ENCODE data around the gene GABRG3.

The GABRG3 gene

GRCh38 chr15:27486683-27487647 lies 516.0 kb downstream of the GABRG3 start:
- H3K36me3 ChIP-seq = no peaks in the 10 kb centered on the region
- TF ChIP-seq CTCF (IDR thresholded peaks at IDR 0.05) = no peak
- no peaks in the 10 kb centered on the region for H3K9me3 ChIP-seq

GRCh38 chr15:27487846-27488245 lies 516.9 kb downstream of the GABRG3 start:
- no peak overlapping the region for H3K4me3 ChIP-seq (ENCODE audit: low read depth in 1 of 2, low read length in 1 of 2)
- no peaks in the 10 kb centered on the region for H3K9me3 ChIP-seq
- H3K27me3 ChIP-seq = no peaks in the 10 kb centered on the region
- TF ChIP-seq CTCF (IDR thresholded peaks at IDR 0.05) = no peak
- no peaks in the 10 kb centered on the region for H3K4me1 ChIP-seq (ENCODE audit: control insufficient read depth in 1 of 2, insufficient read depth in 1 of 2, low read depth in 1 of 2, low read length in 1 of 2)
- no peaks in the 10 kb centered on the region for H3K36me3 ChIP-seq
- no peak overlapping the region for H3K27ac ChIP-seq

More at GRCh38 chr15:27486683-27487647, 516.0 kb downstream of the GABRG3 start:
- Histone ChIP-seq H3K27ac (no peak overlapping the region), H3K4me3 (ENCODE audit: low read depth in 1 of 2, low read length in 1 of 2) (no peak overlapping the region), H3K27me3 (no peaks in the 10 kb centered on the region), H3K4me1 (ENCODE audit: control insufficient read depth in 1 of 2, insufficient read depth in 1 of 2, low read depth in 1 of 2, low read length in 1 of 2) (no peaks in the 10 kb centered on the region)

GRCh38 chr15:27490867-27491595 lies 520.0 kb downstream of the GABRG3 start:
- H3K4me1 ChIP-seq (ENCODE audit: control insufficient read depth in 1 of 2, insufficient read depth in 1 of 2, low read depth in 1 of 2, low read length in 1 of 2) = no peaks in the 10 kb centered on the region
- no peaks in the 10 kb centered on the region for H3K36me3 ChIP-seq
- H3K27me3 ChIP-seq = no peaks in the 10 kb centered on the region
- H3K4me3 ChIP-seq (ENCODE audit: low read depth in 1 of 2, low read length in 1 of 2) = no peak overlapping the region
- TF ChIP-seq CTCF (IDR thresholded peaks at IDR 0.05) = no peak
- no peaks in the 10 kb centered on the region for H3K9me3 ChIP-seq
- no peak overlapping the region for H3K27ac ChIP-seq

- no peaks in the 10 kb centered on the region for H3K27me3 ChIP-seq
- no peaks in the 10 kb centered on the region for H3K36me3 ChIP-seq
- no peaks in the 10 kb centered on the region for H3K9me3 ChIP-seq
- no peak overlapping the region for H3K4me3 ChIP-seq (ENCODE audit: low read depth in 1 of 2, low read length in 1 of 2)
- no peak for TF ChIP-seq CTCF (IDR thresholded peaks at IDR 0.05)
- no peaks in the 10 kb centered on the region for H3K4me1 ChIP-seq (ENCODE audit: control insufficient read depth in 1 of 2, insufficient read depth in 1 of 2, low read depth in 1 of 2, low read length in 1 of 2)
- no peak overlapping the region for H3K27ac ChIP-seq
Observed at GRCh38 chr15:27491666-27492621, 521.0 kb downstream of the GABRG3 start.

- H3K27ac ChIP-seq = no peak overlapping the region
- no peaks in the 10 kb centered on the region for H3K4me1 ChIP-seq (ENCODE audit: control insufficient read depth in 1 of 2, insufficient read depth in 1 of 2, low read depth in 1 of 2, low read length in 1 of 2)
- H3K9me3 ChIP-seq = no peaks in the 10 kb centered on the region
- H3K27me3 ChIP-seq = no peaks in the 10 kb centered on the region
- H3K4me3 ChIP-seq (ENCODE audit: low read depth in 1 of 2, low read length in 1 of 2) = no peak overlapping the region
- no peak for TF ChIP-seq CTCF (IDR thresholded peaks at IDR 0.05)
- no peaks in the 10 kb centered on the region for H3K36me3 ChIP-seq
Observed at GRCh38 chr15:27495963-27496459, 525.0 kb downstream of the GABRG3 start.
